ENCODE data around the gene ADRA2B. TPM values are rescaled to one million over a fixed set of nuclear protein-coding genes. Genes with fewer than 3 reads are reported as not detected.

Gene ADRA2B
- total RNA-seq, 1 experiment from 2014 or later, result 0.47 TPM

GRCh38 chr2:96092951-96093350, 23.4 kb downstream of the ADRA2B start (continued):
- no peak for TF ChIP-seq CTCF (IDR thresholded peaks at IDR 0.05 in 2 of 3, conservative IDR thresholded peaks at IDR 0.05 in 1 of 3; ENCODE audit: borderline replicate concordance in 1 of 3, insufficient read depth in 1 of 3, low read depth in 2 of 3, low read length in 2 of 3)

- ChIA-PET POLR2A (no interaction called here), RAD21 (ENCODE audit: low non-redundant PET in 1 of 2, low total read pairs in 2 of 2, uncharacterized antibody in 2 of 2, unreplicated experiment in 2 of 2) (no interaction called here), CTCF (interaction anchor here (0.6 kb wide), 1 partner anchor 25 kb away, joined by 3 read pairs; no protein-coding TSS in a partner anchor)
- H3K4me3 ChIP-seq (replicated peaks in 1 of 2; ENCODE audit: low read depth in 1 of 2, low read length in 2 of 2), result no peak overlapping the region
- no peaks in the 10 kb centered on the region for H3K9me3 ChIP-seq (ENCODE audit: control insufficient read depth in 1 of 2, insufficient read depth in 1 of 2, low read depth in 1 of 2, low read length in 2 of 2)
- H4K20me1 ChIP-seq (ENCODE audit: insufficient read depth), result no peaks in the 10 kb centered on the region
- H3K4me1 ChIP-seq (ENCODE audit: control insufficient read depth in 1 of 2, insufficient read depth in 2 of 2, low read length in 2 of 2), result peaks cover 0 to 12% of the 10 kb centered on the region in 2 experiments; a peak in 2 of 4 replicates
- no peaks in the 10 kb centered on the region for H3K36me3 ChIP-seq (ENCODE audit: control insufficient read depth in 1 of 2, insufficient read depth in 2 of 2, low read length in 2 of 2)
- H3K9me2 ChIP-seq (ENCODE audit: insufficient read depth), result no peaks in the 10 kb centered on the region
- intact Hi-C loops (cut with micrococcal nuclease), result no loop called here
- no peak overlapping the region for H3K27ac ChIP-seq (ENCODE audit: low read depth, low read length)
- no peak overlapping the region for H2AFZ ChIP-seq (ENCODE audit: low read depth, low read length, poor library complexity, severe bottlenecking)
- no TSS peak for BruUV-seq (replicated peaks)
- no peak for TF ChIP-seq YY1 (IDR thresholded peaks at IDR 0.05; ENCODE audit: extremely low read depth, insufficient replicate concordance, low read depth, low read length)
- TF ChIP-seq CTCF (IDR thresholded peaks at IDR 0.05 in 2 of 3, conservative IDR thresholded peaks at IDR 0.05 in 1 of 3; ENCODE audit: borderline replicate concordance in 1 of 3, insufficient read depth in 1 of 3, low read depth in 2 of 3, low read length in 2 of 3), result no peak
- TF ChIP-seq REST (IDR thresholded peaks at IDR 0.05; ENCODE audit: low read depth), result no peak
- TF ChIP-seq ZBTB33 (IDR thresholded peaks at IDR 0.05; ENCODE audit: extremely low read depth, insufficient replicate concordance, low read length), result no peak
- no peak for TF ChIP-seq CBX3 (IDR thresholded peaks at IDR 0.05; ENCODE audit: low read depth)
- no peak for TF ChIP-seq MAX (IDR thresholded peaks at IDR 0.05)
- TF ChIP-seq SP1 (IDR thresholded peaks at IDR 0.05; ENCODE audit: low read depth), result no peak
- no peak for TF ChIP-seq CEBPB (IDR thresholded peaks at IDR 0.05; ENCODE audit: low read depth)
- no peak for TF ChIP-seq ATF3 (IDR thresholded peaks at IDR 0.05)
- TF ChIP-seq FOSL1 (IDR thresholded peaks at IDR 0.05; ENCODE audit: low read depth), result no peak
- TF ChIP-seq TCF7L2 (IDR thresholded peaks at IDR 0.05; ENCODE audit: borderline replicate concordance, extremely low read depth, insufficient read depth, insufficient read length), result no peak
- TF ChIP-seq POLR2AphosphoS5 (IDR thresholded peaks at IDR 0.05; ENCODE audit: low read depth, low read length), result no peak
- no peak for TF ChIP-seq ELF1 (IDR thresholded peaks at IDR 0.05; ENCODE audit: borderline replicate concordance, low read depth)
- TF ChIP-seq ZFX (IDR thresholded peaks at IDR 0.05), result no peak
- H3K4me2 ChIP-seq (ENCODE audit: low read length), result no peak overlapping the region
- no peak for DNase-seq (ENCODE audit: low read depth, low spot score)
- no peaks in the 10 kb centered on the region for H3K79me2 ChIP-seq (ENCODE audit: insufficient read depth, low read length)
- ATAC-seq, result no peak
- no peaks in the 10 kb centered on the region for H3K27me3 ChIP-seq (ENCODE audit: insufficient read depth, low read length)
- H3K9ac ChIP-seq (ENCODE audit: low read length), result no peak overlapping the region
These were observed 23.8 kb downstream of the ADRA2B start for GRCh38 chr2:96092573-96092877.

All from HCT116 (cell line).